HG02884 (cell line): ENCODE results near the gene PRELID3B.

Experiments
- ATAC-seq: cut with Tn5 transposase; IDR thresholded peaks from one replicate; pipeline ENCODE4 v1.9.1; 2021; ENCODE audit warnings: mild to moderate bottlenecking, moderate library complexity; ENCODE audit not compliant: unreplicated experiment

Gene PRELID3B

DNA sequence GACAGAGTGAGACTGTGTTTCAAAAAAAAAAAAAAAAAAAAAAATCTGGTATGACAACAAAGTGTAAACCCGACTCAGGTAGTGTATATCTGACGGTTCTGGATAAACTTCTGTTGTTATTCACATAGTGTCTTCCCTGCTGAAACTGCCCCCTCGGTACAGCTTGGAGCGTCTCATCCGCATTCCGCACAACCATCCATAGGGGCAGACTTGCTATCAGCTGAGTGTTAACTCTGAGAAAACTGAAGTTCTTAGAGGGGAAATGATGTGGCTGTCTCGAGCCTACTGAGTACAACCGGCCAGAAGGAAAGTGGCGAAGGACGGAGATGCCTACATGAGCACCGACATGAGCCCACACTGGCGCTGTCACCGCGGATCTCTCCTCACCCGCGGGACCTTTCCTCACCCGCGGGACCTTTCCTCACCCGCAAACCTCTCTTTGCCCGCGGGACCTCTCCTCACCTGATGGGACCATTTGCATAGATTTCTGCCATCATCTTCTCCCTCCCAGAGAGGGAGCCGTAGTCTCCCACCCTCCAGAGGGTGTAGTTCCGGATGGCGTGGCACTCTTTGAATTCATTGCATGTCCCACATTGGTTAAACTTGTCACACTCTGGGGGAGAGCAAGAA, 45.3 kb downstream of the PRELID3B start:
- ATAC-seq: no peak

DNA sequence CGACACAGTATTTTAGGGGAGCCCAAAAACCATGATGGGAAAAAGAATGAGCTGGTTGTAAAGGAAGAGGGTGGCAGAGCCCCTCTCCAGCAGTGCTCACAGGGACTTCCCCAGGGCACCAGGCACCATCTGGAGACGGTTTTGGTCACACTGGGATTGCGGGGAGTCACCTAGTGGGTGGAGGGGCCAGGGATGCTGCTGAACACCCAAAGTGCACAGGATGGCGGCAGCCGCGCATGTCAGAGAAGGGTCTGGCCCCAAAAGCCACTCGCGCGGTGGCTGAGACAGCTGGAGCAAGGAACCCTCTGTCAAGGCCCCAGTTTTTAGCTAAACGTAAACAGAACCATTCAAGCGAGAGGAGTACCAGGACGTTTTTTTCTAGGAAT, 46.4 kb downstream of the PRELID3B start:
- ATAC-seq: no peak

GRCh38 chr20:58995461-58996225, 46.9 kb downstream of the PRELID3B start:
- ATAC-seq: no peak

GRCh38 chr20:58994390-58995159, 48.0 kb downstream of the PRELID3B start:
- no peak for ATAC-seq

GRCh38 chr20:58993332-58994248, 49.0 kb downstream of the PRELID3B start:
- ATAC-seq: no peak

DNA sequence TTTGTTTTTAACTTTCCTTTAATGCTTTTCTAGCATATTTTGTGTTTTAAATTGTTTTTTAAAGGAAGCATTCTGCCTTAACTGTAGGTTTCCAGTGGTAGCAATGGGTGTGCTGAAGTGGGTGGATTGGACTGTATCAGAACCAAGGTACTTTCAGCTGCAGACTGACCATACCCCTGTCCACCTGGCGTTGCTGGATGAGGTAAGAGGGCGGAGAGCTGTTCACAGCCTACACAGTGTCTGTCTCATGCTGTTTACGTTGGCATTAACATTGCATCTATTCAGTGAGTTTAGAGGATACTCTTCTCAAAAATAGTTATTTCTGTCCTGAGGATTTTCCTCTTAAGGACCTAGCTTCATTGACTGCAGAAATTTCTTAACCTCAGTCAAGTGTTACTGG, 49.7 kb downstream of the PRELID3B start:
- no peak for ATAC-seq

DNA sequence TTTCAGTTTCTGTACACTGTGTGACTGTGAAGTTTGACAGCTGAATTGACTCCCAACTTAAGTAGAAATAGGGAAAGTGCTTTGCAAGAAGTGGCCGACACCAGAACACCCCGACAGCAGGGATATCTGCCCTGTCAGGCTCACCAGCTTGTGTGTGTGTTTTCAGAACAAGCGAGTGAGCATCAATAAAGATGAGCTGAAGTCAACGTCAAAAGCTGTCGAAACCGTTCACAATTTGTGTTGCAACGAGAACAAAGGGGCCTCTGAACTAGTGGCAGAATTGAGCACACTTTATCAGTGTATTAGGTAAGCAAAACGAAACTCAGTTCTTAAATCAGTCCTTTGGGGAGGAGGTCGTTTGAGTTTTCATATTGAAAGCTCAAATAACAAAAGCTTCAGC, 50.9 kb downstream of the PRELID3B start:
- no peak for ATAC-seq

DNA sequence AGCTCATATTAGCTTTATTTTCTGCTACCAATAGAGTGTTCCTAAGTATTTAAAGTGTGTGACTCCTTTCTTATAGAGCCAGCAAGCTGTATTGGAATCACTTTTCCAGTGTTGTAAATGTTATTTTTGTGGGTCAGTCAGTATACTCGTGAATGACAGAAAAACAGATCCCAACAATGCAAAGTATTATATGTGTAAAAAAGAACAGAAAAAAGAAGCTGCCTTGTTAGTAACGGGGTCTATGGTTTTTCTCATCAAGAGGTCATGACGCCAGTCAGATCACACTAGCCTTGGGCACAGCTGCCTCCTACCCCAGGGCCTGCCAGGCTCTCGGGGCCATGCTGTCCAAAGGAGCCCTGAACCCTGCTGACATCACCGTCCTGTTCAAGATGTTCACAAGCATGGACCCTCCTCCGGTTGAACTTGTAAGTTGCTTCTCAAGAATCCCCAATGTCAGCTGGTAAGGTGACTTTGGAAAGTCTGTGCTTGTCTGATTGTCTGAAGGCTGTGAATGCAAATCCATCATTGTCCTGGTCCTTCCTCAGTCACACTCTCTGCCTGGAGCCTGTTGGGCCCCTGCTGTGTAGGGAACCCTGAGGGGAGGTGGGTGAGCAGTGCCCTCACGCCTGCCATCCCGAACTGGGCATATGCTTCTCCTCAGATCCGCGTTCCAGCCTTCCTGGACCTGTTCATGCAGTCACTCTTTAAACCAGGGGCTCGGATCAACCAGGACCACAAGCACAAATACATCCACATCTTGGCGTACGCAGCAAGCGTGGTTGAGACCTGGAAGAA, 51.7 kb downstream of the PRELID3B start:
- no peak for ATAC-seq

- ATAC-seq: no peak
These were observed 53.4 kb downstream of the PRELID3B start for GRCh38 chr20:58989196-58989595.

DNA sequence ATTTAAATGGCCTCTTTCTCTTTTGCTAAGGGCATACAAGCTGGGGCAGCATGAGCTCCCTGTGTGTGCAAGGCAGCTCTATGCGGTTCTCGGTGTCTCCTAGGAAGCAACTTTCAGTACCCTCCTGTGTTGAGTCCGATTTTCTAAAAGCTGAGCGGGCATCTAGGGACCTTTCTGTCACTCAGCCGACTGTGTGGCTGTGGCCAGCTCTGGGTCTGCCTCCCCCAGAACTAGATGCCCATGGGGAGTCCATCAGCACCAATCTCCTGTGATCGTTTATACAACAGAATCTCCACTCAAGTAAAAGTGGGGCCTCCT, 54.1 kb downstream of the PRELID3B start:
- ATAC-seq: no peak

GRCh38 chr20:58987790-58988564, 54.6 kb downstream of the PRELID3B start:
- ATAC-seq: no peak

DNA sequence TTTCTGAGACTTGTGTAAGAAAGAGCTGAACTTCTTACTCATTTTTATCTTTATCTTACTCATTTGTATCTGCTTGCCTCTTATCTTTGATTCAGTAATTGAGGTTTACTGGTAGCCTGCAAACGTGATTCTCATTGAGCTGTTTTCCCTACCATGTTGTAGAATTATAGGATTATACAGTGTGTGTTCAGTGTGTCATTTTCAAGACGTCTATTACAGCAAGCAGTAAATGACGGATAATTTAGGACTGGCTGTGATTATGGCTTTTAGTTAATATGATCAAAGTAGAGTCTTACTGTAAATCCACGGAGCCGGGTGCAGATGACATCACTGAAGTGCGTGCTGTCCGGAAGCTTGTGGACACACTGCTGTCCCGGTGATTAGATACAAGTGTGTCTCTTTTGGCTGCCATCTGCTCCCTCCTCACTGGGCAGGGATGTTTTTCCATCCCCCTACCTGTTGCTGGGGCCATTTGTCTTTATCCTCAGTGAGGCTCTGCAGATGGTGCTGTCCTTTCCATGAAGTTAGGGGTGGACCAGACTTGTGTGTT, 55.5 kb downstream of the PRELID3B start:
- ATAC-seq: no peak

DNA sequence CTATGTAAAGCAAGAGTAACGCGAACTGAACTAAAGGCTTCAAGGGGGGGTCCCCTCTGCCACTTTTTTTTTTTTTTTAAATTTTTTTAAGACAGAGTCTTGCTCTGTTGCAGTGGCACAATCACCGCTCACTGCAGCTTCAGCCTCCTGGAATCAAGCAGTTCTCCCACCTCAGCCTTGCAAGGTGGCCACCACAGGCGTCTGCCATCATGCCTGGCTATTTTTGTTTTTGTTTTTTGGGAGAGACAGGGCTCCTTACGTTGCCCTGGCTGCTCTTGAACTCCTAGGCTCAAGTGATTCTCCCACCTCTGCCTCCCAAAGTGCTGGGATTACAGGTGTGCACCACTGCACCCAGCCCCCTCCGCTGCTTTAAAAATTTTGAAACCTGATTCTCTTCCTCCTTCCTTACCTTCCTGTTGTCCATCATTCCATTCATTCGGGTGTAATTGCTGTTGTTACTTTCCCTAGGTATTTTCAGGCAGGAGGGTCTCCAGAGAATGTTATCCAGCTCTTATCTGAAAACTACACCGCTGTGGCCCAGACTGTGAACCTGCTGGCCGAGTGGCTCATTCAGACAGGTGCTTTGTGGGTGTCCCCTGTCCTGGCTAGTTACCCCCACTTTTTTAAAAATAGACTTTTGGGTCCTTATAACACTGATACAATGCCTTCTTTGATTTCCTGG, 56.2 kb downstream of the PRELID3B start:
- no peak for ATAC-seq

GRCh38 chr20:58985656-58986055, 56.9 kb downstream of the PRELID3B start:
- ATAC-seq: no peak

DNA sequence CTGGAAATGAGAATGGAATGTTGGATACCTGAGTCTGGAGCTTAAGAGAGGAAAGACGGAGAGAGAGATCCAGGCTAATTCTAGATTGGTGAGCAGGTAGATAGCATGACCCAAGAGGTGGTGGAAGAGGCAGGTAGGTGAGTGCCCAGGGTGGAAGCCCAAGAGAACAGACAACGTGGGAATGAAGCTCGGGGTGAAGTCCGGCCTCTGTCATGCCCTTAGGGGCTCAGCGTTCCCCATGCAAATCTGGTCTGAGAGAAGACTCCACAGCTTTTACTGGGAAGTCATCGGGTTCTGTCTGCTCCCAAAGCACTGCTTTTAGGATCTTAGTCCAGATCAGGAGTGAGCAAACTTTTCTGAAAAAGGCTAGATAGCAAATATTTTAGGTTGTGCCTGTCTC, 57.9 kb downstream of the PRELID3B start:
- no peak for ATAC-seq
